Stimulated activated CD4-positive, alpha-beta T cell treated with anti-CD3 and anti-CD28 coated beads, Interleukin-4, amount 100 ng/mL, for 1 hour (primary cell): ENCODE results near the gene CXCR3.
A peak's percentile ranks its signal among the peaks of the same experiment; 100 is the strongest.
"Not testable (repeated sequence)": the region's sequence is repeated elsewhere in the genome, so short reads cannot be mapped to it uniquely, and the experiment has no call there.

Experiments used
- DNase-seq: peaks from one replicate; pipeline ENCODE4 v3.0.0-alpha.2; 2020

Gene CXCR3

GRCh38 chrX:71636438-71637252 is 18.3 kb upstream of the CXCR3 start:
- DNase-seq: no peak

GRCh38 chrX:71634366-71634765 is 16.1 kb upstream of the CXCR3 start:
- no peak for DNase-seq

GRCh38 chrX:71632923-71633657 is 14.8 kb upstream of the CXCR3 start:
- DNase-seq: no peak

- DNase-seq: no peak
These were observed 11.2 kb upstream of the CXCR3 start for GRCh38 chrX:71629467-71629866.

- no peak for DNase-seq
These were observed 9.5 kb upstream of the CXCR3 start for GRCh38 chrX:71627588-71628404.

GRCh38 chrX:71626576-71626975 is 8.3 kb upstream of the CXCR3 start:
- no peak for DNase-seq

- DNase-seq: no peak
These were observed 7.2 kb upstream of the CXCR3 start for GRCh38 chrX:71625471-71625870.

- no peak for DNase-seq
These were observed 5.4 kb upstream of the CXCR3 start for GRCh38 chrX:71623714-71624113.

GRCh38 chrX:71622576-71623450 is 4.5 kb upstream of the CXCR3 start:
- DNase-seq: peak; percentile 54

GRCh38 chrX:71622032-71622575 is 3.8 kb upstream of the CXCR3 start:
- DNase-seq: no peak

GRCh38 chrX:71621603-71622002 is 3.3 kb upstream of the CXCR3 start:
- no peak for DNase-seq

GRCh38 chrX:71619986-71620385 is 1.7 kb upstream of the CXCR3 start:
- DNase-seq: no peak

- DNase-seq: peak; percentile 58
These were observed 882 bp upstream of the CXCR3 start for GRCh38 chrX:71619193-71619592.

- no peak for DNase-seq
These were observed 476 bp upstream of the CXCR3 start for GRCh38 chrX:71618787-71619186.

- no peak for DNase-seq
These were observed 569 bp downstream of the CXCR3 start for GRCh38 chrX:71617742-71618141.

GRCh38 chrX:71616672-71617529 is 1.4 kb downstream of the CXCR3 start:
- no peak for DNase-seq

GRCh38 chrX:71615954-71616353 is 2.4 kb downstream of the CXCR3 start:
- no peak for DNase-seq

- no peak for DNase-seq
These were observed 3.3 kb downstream of the CXCR3 start for GRCh38 chrX:71615056-71615455.

- DNase-seq: no peak
These were observed 6.1 kb downstream of the CXCR3 start for GRCh38 chrX:71612256-71612655.

- not testable (repeated sequence) for DNase-seq
These were observed 6.6 kb downstream of the CXCR3 start for GRCh38 chrX:71611736-71612135.

GRCh38 chrX:71609095-71609750 is 9.1 kb downstream of the CXCR3 start:
- no peak for DNase-seq
